HG02870 (cell line): ENCODE data around the gene CELF2.

Source experiments
- ATAC-seq: cut with Tn5 transposase; IDR thresholded peaks from one replicate; pipeline ENCODE4 v1.9.1; 2021; ENCODE audit warnings: mild to moderate bottlenecking, moderate library complexity; ENCODE audit not compliant: unreplicated experiment

The CELF2 gene

GRCh38 chr10:11091517-11092102 is 73.9 kb downstream of the CELF2 start:
- peak; percentile 65 for ATAC-seq

- no peak for ATAC-seq
These were observed 76.4 kb downstream of the CELF2 start for GRCh38 chr10:11093771-11094736.

DNA sequence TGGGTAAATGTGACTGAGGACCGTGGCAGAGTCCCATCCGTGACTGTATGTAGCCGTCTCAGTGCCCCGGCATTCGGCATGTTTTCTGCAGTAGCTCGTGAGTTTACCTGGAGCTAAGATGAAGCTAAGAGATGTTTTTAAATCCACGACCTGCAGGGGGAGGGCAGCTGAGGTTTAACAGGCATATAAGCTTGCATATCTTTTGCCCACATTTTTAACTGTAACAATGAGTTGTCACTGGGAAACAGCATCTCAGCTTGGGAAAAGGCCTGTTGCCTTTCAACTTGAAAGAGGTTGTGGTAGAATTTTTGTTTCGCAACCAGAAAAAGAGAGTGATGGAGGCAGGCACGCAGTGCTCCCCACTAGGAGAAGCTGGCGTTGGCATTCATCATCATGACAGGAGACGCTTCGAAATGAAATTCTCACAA is 77.7 kb downstream of the CELF2 start:
- ATAC-seq: no peak

GRCh38 chr10:11096422-11096821 is 78.8 kb downstream of the CELF2 start:
- no peak for ATAC-seq

GRCh38 chr10:11097686-11098085 is 80.0 kb downstream of the CELF2 start:
- ATAC-seq: peak; percentile 66

- no peak for ATAC-seq
These were observed 81.0 kb downstream of the CELF2 start for GRCh38 chr10:11098666-11099065.

- ATAC-seq: no peak
These were observed 87.4 kb downstream of the CELF2 start for GRCh38 chr10:11104772-11105675.

- no peak for ATAC-seq
These were observed 88.0 kb downstream of the CELF2 start for GRCh38 chr10:11105676-11106004.

DNA sequence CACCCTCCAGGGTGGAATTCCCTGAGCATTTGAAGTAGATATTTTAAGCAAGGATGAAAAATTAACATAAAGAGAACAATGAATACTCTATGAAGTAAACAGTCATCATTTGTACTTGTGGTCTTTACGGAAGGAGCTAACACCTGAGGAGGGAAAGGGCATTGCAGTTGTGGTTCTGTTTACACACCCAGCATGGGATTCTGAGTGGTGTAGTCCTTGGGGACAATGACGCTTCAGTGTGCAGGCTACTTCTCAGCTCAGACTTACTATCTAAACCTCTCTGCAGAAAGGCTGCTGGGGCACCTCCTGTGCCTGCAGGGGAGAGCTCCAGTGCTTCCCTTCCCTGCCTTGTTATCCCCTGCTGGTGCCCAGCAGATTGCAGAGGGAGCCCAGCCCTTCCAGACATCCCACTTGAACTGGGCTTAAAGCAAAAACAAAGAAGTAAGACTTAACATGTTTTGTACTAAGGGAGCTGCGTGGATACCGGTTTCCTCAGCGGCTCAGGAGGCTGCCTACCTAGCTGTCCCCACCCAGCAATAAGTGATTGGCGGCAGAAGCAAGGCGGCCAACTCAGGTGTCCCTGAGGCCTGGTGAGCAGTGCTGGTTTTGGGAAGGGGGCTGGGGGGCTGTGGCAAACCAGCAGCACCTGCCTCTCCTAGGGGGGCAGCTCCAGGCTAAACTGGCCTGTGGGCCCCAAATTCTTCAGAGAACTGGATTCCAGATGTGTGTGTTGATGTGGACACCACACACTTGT is 89.1 kb downstream of the CELF2 start:
- ATAC-seq: no peak

DNA sequence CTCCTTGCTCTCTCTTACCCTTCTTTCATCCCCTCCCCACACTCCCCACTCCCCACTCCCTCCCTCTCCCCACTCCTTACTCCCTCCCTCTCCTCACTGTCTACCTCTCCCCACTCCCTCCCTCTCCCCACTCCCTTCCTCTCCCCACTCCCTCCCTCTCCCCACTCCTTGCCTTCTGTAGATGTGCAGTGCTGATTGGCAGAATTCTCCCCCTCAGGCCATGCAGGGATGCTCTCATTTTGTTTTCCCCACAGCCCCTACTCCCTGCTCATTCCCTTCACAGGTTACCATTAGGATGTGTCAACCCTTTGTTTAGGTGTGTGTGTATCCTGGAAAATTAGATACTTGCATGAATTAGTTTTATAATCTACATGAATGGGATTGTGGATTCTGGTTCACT is 90.3 kb downstream of the CELF2 start:
- ATAC-seq: no peak

DNA sequence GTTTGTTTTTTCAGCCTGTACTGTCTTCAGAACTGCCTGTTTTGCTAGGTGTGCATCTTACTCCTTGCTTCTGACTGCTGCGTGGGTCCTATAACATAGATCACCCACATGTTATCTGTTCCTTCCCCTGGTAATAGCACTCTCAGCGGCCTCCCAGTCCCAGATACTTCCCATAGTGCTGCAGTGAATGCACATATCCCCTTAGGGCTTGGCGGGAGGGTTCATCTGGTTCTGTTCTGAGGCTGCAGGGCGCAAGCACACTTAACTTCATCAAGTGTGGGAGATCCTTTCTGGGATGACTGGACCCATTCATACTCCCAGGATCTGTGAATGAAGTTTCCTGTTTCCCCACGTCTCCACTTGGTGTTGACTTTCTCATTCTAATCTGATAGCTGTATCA is 90.7 kb downstream of the CELF2 start:
- ATAC-seq: no peak

DNA sequence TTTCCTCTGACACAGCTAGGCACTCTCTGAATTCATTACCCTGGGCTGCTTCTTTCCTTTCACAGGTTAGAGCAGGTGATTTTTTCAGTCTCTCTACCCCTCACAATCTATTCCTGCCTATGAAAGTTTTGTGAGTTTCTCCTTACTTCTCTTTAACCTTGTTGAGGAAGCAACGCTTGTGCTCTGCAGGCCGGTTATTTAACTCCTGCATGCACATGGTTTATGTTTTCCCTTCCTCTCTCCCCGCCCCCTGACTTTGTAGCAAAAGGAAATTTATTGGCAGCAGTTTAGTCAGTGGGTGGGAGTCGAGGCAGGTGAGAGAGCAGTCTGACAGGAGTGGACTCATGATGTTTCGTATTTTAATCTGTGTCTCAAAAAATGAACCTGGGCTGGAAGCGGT is 91.9 kb downstream of the CELF2 start:
- no peak for ATAC-seq

DNA sequence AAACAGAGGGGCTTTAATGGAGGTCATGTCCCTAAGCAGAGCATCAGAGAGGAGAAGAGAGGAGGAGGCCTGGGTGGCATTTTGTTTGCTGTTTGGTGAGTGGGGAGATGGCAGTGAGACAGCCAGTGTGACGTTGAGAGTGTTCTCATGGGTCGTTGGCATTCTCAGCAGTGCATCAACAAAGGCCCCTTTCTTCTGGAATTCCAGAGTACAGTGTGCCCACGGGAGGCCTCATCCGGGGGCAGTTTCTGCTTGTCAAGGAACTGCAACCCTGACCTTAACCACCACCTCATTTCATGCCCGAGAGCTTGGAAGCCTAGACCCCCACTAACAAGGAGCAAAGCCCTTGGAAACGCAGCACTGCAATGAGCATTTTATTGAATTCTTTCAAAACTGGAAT is 92.9 kb downstream of the CELF2 start:
- no peak for ATAC-seq

DNA sequence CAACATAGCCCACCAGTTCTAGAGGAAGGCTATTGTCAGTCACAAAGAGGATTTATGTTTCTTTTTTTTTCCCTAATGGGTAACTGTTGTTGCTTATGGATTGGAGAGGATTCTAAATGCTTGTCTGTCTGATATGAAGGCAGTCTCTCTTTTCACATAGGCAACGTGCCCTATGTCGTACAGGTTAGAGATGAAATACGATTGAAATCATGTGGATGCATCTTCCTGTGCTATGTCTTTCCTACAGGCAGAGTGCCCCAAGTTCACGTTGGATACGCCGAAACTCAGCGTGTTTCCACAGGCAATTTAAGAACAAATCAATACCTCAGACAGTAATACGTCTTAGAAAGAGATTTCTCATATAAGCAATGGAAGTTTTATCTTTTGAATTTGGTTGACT is 93.8 kb downstream of the CELF2 start:
- ATAC-seq: no peak

DNA sequence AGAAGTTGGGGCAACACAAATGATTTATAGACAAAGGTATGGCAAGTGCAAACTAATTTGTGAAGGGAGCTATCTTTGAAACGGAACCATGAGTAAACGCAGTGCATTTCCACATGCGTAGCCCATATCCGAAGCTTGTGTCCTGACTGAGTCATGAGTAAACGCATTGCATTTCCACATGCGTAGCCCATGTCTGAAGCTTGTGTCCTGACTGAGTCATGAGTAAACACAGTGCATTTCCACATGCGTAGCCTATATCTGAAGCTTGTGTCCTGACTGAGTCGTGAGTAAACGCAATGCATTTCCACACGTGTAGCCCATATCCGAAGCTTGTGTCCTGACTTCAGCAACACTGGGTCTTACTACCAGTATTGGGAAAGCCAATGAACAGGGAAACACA is 95.0 kb downstream of the CELF2 start:
- ATAC-seq: no peak

GRCh38 chr10:11113156-11113555 is 95.5 kb downstream of the CELF2 start:
- peak; percentile 76 for ATAC-seq

GRCh38 chr10:11114269-11114668 is 96.6 kb downstream of the CELF2 start:
- no peak for ATAC-seq

GRCh38 chr10:11115337-11115736 is 97.7 kb downstream of the CELF2 start:
- ATAC-seq: no peak

- ATAC-seq: no peak
These were observed 98.7 kb downstream of the CELF2 start for GRCh38 chr10:11116361-11116760.

GRCh38 chr10:11116817-11117216 is 99.1 kb downstream of the CELF2 start:
- no peak for ATAC-seq

- ATAC-seq: no peak
These were observed 101.0 kb downstream of the CELF2 start for GRCh38 chr10:11118686-11119085.
